WTC11 (cell line): ENCODE data around the gene GALK1. TPM values are rescaled to one million over a fixed set of nuclear protein-coding genes. Genes with fewer than 3 reads are reported as not detected.

Experiments used
- ATAC-seq: fragments of 200-7000 bp; cut with Tn5 transposase; 2 replicates; pipeline ENCODE4 v1.10.0; 2021; ENCODE audit warnings: mild to moderate bottlenecking, moderate library complexity
- CTCF ChIA-PET: fragments of 300-600 bp; sonication (Branson Sonifier 250); formaldehyde crosslinking; loops from one replicate; lab custom pipeline; 2021; ENCODE audit warnings: antibody characterized with exemption; lab: Charles Lee
- POLR2A ChIA-PET: fragments of 350-600 bp; sonication (Branson Sonifier 250); formaldehyde crosslinking; loops from one replicate; lab custom pipeline; 2021; ENCODE audit warnings: antibody characterized with exemption; lab: Charles Lee
- DNase-seq: peaks from one replicate; pipeline ENCODE4 v3.0.0; 2021; ENCODE audit warnings: low spot score
- H3K27ac Mint-ChIP-seq: 2 replicates; pipeline ENCODE4 v1.8.0; 2021; ENCODE audit warnings: mixed read lengths
- H3K27me3 Mint-ChIP-seq: 2 replicates; pipeline ENCODE4 v1.8.0; 2021; ENCODE audit warnings: low read depth, mild to moderate bottlenecking, moderate library complexity, mixed read lengths
- H3K36me3 Mint-ChIP-seq: 2 replicates; pipeline ENCODE4 v1.8.0; 2021; ENCODE audit warnings: mixed read lengths
- H3K4me1 Mint-ChIP-seq: 2 replicates; pipeline ENCODE4 v1.8.0; 2022; ENCODE audit warnings: mixed read lengths
- H3K4me3 Mint-ChIP-seq: 2 replicates; pipeline ENCODE4 v1.8.0; 2021; ENCODE audit warnings: mild to moderate bottlenecking, moderate library complexity, mixed read lengths
- H3K9me3 Mint-ChIP-seq: 2 replicates; pipeline ENCODE4 v1.8.0; 2021; ENCODE audit warnings: mixed read lengths
- ESRRA ChIP-seq: sonication (generic); formaldehyde crosslinking; IDR thresholded peaks from 2 replicates; pipeline ENCODE4 v1.8.1; 2022; ENCODE audit warnings: mild to moderate bottlenecking, missing genetic modification reagents, borderline replicate concordance
- GABPB1 ChIP-seq: sonication (generic); formaldehyde crosslinking; IDR thresholded peaks from 2 replicates; pipeline ENCODE4 v1.8.1; 2023; ENCODE audit warnings: mild to moderate bottlenecking, missing genetic modification reagents
- NFATC4 ChIP-seq: fragments of 250-450 bp; sonication (Bioruptor Pico); IDR thresholded peaks from 2 replicates; pipeline ENCODE4 v1.9.0; 2021; ENCODE audit warnings: mild to moderate bottlenecking
- NFE2L1 ChIP-seq: sonication (generic); formaldehyde crosslinking; IDR thresholded peaks from 2 replicates; pipeline ENCODE4 v1.8.1; 2023; ENCODE audit warnings: missing genetic modification reagents
- PREB ChIP-seq: sonication (generic); formaldehyde crosslinking; IDR thresholded peaks from 2 replicates; pipeline ENCODE4 v1.8.1; 2022; ENCODE audit warnings: mild to moderate bottlenecking, missing genetic modification reagents, moderate library complexity, borderline replicate concordance
- SP1 ChIP-seq: sonication (generic); formaldehyde crosslinking; conservative IDR thresholded peaks from 2 replicates; pipeline ENCODE4 v1.8.1; 2022; ENCODE audit warnings: missing genetic modification reagents
- TEAD1 ChIP-seq: sonication (generic); formaldehyde crosslinking; IDR thresholded peaks from 2 replicates; pipeline ENCODE4 v1.8.0; 2022; ENCODE audit warnings: mild to moderate bottlenecking, missing genetic modification reagents
- ZNF425 ChIP-seq: fragments of 250-450 bp; sonication (Bioruptor Pico); conservative IDR thresholded peaks from 2 replicates; pipeline ENCODE4 v1.9.0; 2021; ENCODE audit warnings: mild to moderate bottlenecking
- total RNA-seq: library from RNA; stranded (reverse); gene quantifications from 3 replicates; pipeline ENCODE4 v1.2.3, GENCODE V29; 2021
- TF ChIP-seq, protein P1 (sequence below): sonication (generic); formaldehyde crosslinking; conservative IDR thresholded peaks from 2 replicates; pipeline ENCODE4 v1.8.1; 2023; ENCODE audit warnings: mild to moderate bottlenecking, low read depth, missing genetic modification reagents, moderate library complexity
- TF ChIP-seq, protein P2 (sequence below): fragments of 200-600 bp; IDR thresholded peaks from 2 replicates; pipeline ENCODE4 v1.8.0; 2022; ENCODE audit warnings: antibody characterized with exemption
- TF ChIP-seq, protein P3 (sequence below): sonication (generic); formaldehyde crosslinking; IDR thresholded peaks from 2 replicates; pipeline ENCODE4 v1.8.0; 2023; ENCODE audit warnings: mild to moderate bottlenecking, missing genetic modification reagents
- TF ChIP-seq, protein P4 (sequence below): sonication (generic); formaldehyde crosslinking; IDR thresholded peaks from 2 replicates; pipeline ENCODE4 v1.8.0; 2022; ENCODE audit warnings: mild to moderate bottlenecking, missing genetic modification reagents
- TF ChIP-seq, protein P5 (sequence below): fragments of 250-450 bp; sonication (Bioruptor Pico); IDR thresholded peaks from 2 replicates; pipeline ENCODE4 v1.8.0; 2021; ENCODE audit warnings: mild to moderate bottlenecking
- TF ChIP-seq, protein P6 (sequence below): sonication (generic); formaldehyde crosslinking; IDR thresholded peaks from 2 replicates; pipeline ENCODE4 v1.8.0; 2023; ENCODE audit warnings: missing genetic modification reagents, mild to moderate bottlenecking, borderline replicate concordance

Gene GALK1
- total RNA-seq, 1 experiment from 2014 or later = 42.2 TPM

DNA sequence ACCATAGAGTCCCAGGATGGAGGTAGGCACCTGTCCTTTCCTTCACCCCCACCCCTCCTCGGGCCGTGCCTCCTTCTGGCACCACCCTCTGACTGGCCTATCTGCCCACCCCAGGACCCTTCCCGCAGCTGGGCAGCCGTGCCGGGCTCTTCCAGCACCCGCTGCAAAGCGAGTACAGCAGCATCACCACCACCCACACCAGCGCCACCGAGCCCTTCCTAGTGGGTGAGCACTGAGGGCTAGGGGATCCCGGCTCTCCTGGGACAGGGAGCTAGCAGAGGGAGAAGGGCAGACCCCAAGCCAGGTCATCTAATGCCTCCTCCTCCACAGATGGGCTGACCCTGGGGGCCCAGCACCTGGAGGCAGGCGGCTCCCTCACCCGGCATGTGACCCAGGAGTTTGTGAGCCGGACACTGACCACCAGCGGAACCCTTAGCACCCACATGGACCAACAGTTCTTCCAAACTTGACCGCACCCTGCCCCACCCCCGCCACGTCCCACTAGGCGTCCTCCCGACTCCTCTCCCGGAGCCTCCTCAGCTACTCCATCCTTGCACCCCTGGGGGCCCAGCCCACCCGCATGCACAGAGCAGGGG is 7.8 kb downstream of the GALK1 start:
- H3K27me3 Mint-ChIP-seq = peaks cover 8% of the 10 kb centered on the region
- POLR2A ChIA-PET = no interaction called here
- peaks cover 13% of the 10 kb centered on the region for H3K4me1 Mint-ChIP-seq
- TF ChIP-seq PREB (CRISPR knock-in tag) (no peak), NFATC4 (CRISPR knock-in tag) (no peak), GABPB1 (CRISPR knock-in tag) (no peak), ESRRA (CRISPR knock-in tag) (no peak), TEAD1 (CRISPR knock-in tag) (no peak), SP1 (no peak)
- TF ChIP-seq, protein P1, sequence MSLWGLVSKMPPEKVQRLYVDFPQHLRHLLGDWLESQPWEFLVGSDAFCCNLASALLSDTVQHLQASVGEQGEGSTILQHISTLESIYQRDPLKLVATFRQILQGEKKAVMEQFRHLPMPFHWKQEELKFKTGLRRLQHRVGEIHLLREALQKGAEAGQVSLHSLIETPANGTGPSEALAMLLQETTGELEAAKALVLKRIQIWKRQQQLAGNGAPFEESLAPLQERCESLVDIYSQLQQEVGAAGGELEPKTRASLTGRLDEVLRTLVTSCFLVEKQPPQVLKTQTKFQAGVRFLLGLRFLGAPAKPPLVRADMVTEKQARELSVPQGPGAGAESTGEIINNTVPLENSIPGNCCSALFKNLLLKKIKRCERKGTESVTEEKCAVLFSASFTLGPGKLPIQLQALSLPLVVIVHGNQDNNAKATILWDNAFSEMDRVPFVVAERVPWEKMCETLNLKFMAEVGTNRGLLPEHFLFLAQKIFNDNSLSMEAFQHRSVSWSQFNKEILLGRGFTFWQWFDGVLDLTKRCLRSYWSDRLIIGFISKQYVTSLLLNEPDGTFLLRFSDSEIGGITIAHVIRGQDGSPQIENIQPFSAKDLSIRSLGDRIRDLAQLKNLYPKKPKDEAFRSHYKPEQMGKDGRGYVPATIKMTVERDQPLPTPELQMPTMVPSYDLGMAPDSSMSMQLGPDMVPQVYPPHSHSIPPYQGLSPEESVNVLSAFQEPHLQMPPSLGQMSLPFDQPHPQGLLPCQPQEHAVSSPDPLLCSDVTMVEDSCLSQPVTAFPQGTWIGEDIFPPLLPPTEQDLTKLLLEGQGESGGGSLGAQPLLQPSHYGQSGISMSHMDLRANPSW (CRISPR knock-in tag) = no peak
- TF ChIP-seq, protein P2, sequence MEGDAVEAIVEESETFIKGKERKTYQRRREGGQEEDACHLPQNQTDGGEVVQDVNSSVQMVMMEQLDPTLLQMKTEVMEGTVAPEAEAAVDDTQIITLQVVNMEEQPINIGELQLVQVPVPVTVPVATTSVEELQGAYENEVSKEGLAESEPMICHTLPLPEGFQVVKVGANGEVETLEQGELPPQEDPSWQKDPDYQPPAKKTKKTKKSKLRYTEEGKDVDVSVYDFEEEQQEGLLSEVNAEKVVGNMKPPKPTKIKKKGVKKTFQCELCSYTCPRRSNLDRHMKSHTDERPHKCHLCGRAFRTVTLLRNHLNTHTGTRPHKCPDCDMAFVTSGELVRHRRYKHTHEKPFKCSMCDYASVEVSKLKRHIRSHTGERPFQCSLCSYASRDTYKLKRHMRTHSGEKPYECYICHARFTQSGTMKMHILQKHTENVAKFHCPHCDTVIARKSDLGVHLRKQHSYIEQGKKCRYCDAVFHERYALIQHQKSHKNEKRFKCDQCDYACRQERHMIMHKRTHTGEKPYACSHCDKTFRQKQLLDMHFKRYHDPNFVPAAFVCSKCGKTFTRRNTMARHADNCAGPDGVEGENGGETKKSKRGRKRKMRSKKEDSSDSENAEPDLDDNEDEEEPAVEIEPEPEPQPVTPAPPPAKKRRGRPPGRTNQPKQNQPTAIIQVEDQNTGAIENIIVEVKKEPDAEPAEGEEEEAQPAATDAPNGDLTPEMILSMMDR = no peak
- TF ChIP-seq, protein P3, sequence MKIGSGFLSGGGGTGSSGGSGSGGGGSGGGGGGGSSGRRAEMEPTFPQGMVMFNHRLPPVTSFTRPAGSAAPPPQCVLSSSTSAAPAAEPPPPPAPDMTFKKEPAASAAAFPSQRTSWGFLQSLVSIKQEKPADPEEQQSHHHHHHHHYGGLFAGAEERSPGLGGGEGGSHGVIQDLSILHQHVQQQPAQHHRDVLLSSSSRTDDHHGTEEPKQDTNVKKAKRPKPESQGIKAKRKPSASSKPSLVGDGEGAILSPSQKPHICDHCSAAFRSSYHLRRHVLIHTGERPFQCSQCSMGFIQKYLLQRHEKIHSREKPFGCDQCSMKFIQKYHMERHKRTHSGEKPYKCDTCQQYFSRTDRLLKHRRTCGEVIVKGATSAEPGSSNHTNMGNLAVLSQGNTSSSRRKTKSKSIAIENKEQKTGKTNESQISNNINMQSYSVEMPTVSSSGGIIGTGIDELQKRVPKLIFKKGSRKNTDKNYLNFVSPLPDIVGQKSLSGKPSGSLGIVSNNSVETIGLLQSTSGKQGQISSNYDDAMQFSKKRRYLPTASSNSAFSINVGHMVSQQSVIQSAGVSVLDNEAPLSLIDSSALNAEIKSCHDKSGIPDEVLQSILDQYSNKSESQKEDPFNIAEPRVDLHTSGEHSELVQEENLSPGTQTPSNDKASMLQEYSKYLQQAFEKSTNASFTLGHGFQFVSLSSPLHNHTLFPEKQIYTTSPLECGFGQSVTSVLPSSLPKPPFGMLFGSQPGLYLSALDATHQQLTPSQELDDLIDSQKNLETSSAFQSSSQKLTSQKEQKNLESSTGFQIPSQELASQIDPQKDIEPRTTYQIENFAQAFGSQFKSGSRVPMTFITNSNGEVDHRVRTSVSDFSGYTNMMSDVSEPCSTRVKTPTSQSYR (CRISPR knock-in tag) = no peak
- TF ChIP-seq, protein P4, sequence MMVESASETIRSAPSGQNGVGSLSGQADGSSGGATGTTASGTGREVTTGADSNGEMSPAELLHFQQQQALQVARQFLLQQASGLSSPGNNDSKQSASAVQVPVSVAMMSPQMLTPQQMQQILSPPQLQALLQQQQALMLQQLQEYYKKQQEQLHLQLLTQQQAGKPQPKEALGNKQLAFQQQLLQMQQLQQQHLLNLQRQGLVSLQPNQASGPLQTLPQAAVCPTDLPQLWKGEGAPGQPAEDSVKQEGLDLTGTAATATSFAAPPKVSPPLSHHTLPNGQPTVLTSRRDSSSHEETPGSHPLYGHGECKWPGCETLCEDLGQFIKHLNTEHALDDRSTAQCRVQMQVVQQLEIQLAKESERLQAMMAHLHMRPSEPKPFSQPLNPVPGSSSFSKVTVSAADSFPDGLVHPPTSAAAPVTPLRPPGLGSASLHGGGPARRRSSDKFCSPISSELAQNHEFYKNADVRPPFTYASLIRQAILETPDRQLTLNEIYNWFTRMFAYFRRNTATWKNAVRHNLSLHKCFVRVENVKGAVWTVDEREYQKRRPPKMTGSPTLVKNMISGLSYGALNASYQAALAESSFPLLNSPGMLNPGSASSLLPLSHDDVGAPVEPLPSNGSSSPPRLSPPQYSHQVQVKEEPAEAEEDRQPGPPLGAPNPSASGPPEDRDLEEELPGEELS = no peak
- TF ChIP-seq, all 79 proteins: peak for 0
- Mint-ChIP-seq H3K27ac (no peak overlapping the region), H3K36me3 (no peaks in the 10 kb centered on the region), H3K4me3 (no peak overlapping the region), H3K9me3 (no peaks in the 10 kb centered on the region)
- CTCF ChIA-PET = interaction anchor here (2.1 kb wide), 1 partner anchor 156 kb away, joined by 9 read pairs; no protein-coding TSS in a partner anchor
- ATAC-seq = no peak
- DNase-seq = no peak

DNA sequence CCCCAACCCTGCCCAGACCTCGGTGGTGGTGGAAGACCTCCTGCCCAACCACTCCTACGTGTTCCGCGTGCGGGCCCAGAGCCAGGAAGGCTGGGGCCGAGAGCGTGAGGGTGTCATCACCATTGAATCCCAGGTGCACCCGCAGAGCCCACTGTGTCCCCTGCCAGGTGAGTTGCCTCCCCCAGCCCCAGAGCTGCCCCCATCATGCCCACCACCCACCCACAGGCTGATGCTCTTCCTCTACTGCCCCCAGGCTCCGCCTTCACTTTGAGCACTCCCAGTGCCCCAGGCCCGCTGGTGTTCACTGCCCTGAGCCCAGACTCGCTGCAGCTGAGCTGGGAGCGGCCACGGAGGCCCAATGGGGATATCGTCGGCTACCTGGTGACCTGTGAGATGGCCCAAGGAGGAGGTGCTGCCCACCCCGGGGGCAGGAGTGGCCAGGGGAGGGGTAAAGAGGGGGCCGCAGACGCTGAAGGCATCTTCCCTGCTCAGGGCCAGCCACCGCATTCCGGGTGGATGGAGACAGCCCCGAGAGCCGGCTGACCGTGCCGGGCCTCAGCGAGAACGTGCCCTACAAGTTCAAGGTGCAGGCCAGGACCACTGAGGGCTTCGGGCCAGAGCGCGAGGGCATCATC is 8.4 kb downstream of the GALK1 start:
- no peak overlapping the region for H3K4me3 Mint-ChIP-seq
- H3K36me3 Mint-ChIP-seq = no peaks in the 10 kb centered on the region
- H3K27me3 Mint-ChIP-seq = peaks cover 8% of the 10 kb centered on the region
- POLR2A ChIA-PET = no interaction called here
- peaks cover 13% of the 10 kb centered on the region for H3K4me1 Mint-ChIP-seq
- H3K27ac Mint-ChIP-seq = no peak overlapping the region
- no peak for ATAC-seq
- CTCF ChIA-PET = interaction anchor here (2.1 to 9.4 kb wide), 2 partner anchors 6 to 156 kb away, joined by 9 to 318 read pairs; partner anchors contain the start of gene GALK1
- DNase-seq = no peak
- H3K9me3 Mint-ChIP-seq = no peaks in the 10 kb centered on the region
- TF ChIP-seq, protein P5, sequence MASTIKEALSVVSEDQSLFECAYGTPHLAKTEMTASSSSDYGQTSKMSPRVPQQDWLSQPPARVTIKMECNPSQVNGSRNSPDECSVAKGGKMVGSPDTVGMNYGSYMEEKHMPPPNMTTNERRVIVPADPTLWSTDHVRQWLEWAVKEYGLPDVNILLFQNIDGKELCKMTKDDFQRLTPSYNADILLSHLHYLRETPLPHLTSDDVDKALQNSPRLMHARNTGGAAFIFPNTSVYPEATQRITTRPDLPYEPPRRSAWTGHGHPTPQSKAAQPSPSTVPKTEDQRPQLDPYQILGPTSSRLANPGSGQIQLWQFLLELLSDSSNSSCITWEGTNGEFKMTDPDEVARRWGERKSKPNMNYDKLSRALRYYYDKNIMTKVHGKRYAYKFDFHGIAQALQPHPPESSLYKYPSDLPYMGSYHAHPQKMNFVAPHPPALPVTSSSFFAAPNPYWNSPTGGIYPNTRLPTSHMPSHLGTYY = no peak
- TF ChIP-seq ZNF425 (CRISPR knock-in tag) = no peak
- no peak for TF ChIP-seq NFE2L1 (CRISPR knock-in tag)
- TF ChIP-seq, protein P6, sequence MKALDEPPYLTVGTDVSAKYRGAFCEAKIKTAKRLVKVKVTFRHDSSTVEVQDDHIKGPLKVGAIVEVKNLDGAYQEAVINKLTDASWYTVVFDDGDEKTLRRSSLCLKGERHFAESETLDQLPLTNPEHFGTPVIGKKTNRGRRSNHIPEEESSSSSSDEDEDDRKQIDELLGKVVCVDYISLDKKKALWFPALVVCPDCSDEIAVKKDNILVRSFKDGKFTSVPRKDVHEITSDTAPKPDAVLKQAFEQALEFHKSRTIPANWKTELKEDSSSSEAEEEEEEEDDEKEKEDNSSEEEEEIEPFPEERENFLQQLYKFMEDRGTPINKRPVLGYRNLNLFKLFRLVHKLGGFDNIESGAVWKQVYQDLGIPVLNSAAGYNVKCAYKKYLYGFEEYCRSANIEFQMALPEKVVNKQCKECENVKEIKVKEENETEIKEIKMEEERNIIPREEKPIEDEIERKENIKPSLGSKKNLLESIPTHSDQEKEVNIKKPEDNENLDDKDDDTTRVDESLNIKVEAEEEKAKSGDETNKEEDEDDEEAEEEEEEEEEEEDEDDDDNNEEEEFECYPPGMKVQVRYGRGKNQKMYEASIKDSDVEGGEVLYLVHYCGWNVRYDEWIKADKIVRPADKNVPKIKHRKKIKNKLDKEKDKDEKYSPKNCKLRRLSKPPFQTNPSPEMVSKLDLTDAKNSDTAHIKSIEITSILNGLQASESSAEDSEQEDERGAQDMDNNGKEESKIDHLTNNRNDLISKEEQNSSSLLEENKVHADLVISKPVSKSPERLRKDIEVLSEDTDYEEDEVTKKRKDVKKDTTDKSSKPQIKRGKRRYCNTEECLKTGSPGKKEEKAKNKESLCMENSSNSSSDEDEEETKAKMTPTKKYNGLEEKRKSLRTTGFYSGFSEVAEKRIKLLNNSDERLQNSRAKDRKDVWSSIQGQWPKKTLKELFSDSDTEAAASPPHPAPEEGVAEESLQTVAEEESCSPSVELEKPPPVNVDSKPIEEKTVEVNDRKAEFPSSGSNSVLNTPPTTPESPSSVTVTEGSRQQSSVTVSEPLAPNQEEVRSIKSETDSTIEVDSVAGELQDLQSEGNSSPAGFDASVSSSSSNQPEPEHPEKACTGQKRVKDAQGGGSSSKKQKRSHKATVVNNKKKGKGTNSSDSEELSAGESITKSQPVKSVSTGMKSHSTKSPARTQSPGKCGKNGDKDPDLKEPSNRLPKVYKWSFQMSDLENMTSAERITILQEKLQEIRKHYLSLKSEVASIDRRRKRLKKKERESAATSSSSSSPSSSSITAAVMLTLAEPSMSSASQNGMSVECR = no peak
